Endothelial cell of umbilical vein (primary cell): ENCODE results near the gene CSPG5. TPM values are rescaled to one million over a fixed set of nuclear protein-coding genes. Genes with fewer than 3 reads are reported as not detected.

Experiments
- BruUV-seq: library from RNA; stranded (reverse); fragments of 400-500 nt; replicated peaks from 2 replicates; lab custom pipeline; 2021; lab: Mats Ljungman, UMichigan
- CTCF ChIA-PET: fragments of 300-600, 350-600 bp; sonication (Branson Sonifier 250); formaldehyde crosslinking; loops from one replicate; lab custom pipeline; 2021; ENCODE audit warnings: antibody characterized with exemption, inconsistent platforms; lab: Charles Lee
- POLR2A ChIA-PET: fragments of 300-600, 350-600 bp; sonication (Branson Sonifier 250); formaldehyde crosslinking; loops from one replicate; lab custom pipeline; 2021; ENCODE audit warnings: antibody characterized with exemption, inconsistent platforms; lab: Charles Lee
- DNase-seq: peaks from one replicate; pipeline ENCODE4 v3.0.0-alpha.2; 2011; ENCODE audit warnings: low read depth, low spot score
- FAIRE-seq: peaks from 2 replicates; lab custom pipeline; 2011; peaks lifted over from hg19 to GRCh38; lab: Jason Lieb, UNC
- H2AFZ ChIP-seq: 2 replicates; pipeline ENCODE4 v1.6.0; 2012; ENCODE audit warnings: low read depth, low read length, control low read depth, inconsistent platforms
- H3K27ac ChIP-seq: 2 replicates; pipeline ENCODE4 v1.5.1; 2011; ENCODE audit warnings: low read depth, mild to moderate bottlenecking, control low read depth, low read length, moderate library complexity; ENCODE audit not compliant: insufficient read depth
- H3K27me3 ChIP-seq, 2 experiments: 2 replicates each; pipeline versions ENCODE4 v1.6.0 to v1.6.1; 2011; ENCODE audit warnings: low read length in 2 of 2, mixed read lengths in 1 of 2; ENCODE audit not compliant: control insufficient read depth in 2 of 2, insufficient read depth in 2 of 2
- H3K36me3 ChIP-seq, 2 experiments: 2 replicates in 1 of 2; 3 replicates in 1 of 2; pipeline ENCODE4 v1.5.1; 2011; ENCODE audit warnings: low read length in 2 of 2, mild to moderate bottlenecking in 1 of 2, moderate library complexity in 1 of 2; ENCODE audit not compliant: control insufficient read depth in 2 of 2, insufficient read depth in 2 of 2; ENCODE audit errors: extremely low read depth in 1 of 2
- H3K4me1 ChIP-seq: 3 replicates; pipeline ENCODE4 v1.5.1; 2011; ENCODE audit warnings: mild to moderate bottlenecking, low read length; ENCODE audit not compliant: control insufficient read depth, insufficient read depth; ENCODE audit errors: extremely low read depth
- H3K4me2 ChIP-seq: 2 replicates; pipeline ENCODE4 v1.6.1; 2011; ENCODE audit warnings: low read length, control low read depth, mixed read lengths; ENCODE audit not compliant: insufficient read depth
- H3K4me3 ChIP-seq, 3 experiments: fragments of 200-600 bp in 1 of 3; sonication (generic), shearing (Covaris generic) in 1 of 3; replicated peaks in 1 of 3; 2 replicates each; pipeline ENCODE4 v1.5.1; 2011 to 2016; ENCODE audit warnings: control low read depth in 3 of 3, low read length in 3 of 3, mild to moderate bottlenecking in 2 of 3, inconsistent platforms in 1 of 3, low read depth in 1 of 3, moderate library complexity in 1 of 3; ENCODE audit not compliant: insufficient read depth in 1 of 3
- H3K79me2 ChIP-seq: 2 replicates; pipeline ENCODE4 v1.6.0; 2012; ENCODE audit warnings: low read length, inconsistent platforms; ENCODE audit not compliant: control insufficient read depth, insufficient read depth
- H3K9ac ChIP-seq: replicated peaks from 2 replicates; pipeline ENCODE3; 2011; ENCODE audit warnings: low read length, control low read depth; ENCODE audit not compliant: insufficient read depth; ENCODE audit errors: extremely low read depth
- H3K9me1 ChIP-seq: replicated peaks from 3 replicates; pipeline ENCODE4 v1.6.0; 2011; ENCODE audit warnings: mild to moderate bottlenecking, low read length; ENCODE audit not compliant: control insufficient read depth, insufficient read depth; ENCODE audit errors: extremely low read depth
- H3K9me3 ChIP-seq: replicated peaks from 2 replicates; pipeline ENCODE4 v1.5.1; 2012; ENCODE audit warnings: low read length, inconsistent platforms; ENCODE audit not compliant: control insufficient read depth, insufficient read depth
- H4K20me1 ChIP-seq: replicated peaks from 2 replicates; pipeline ENCODE3; 2011; ENCODE audit warnings: mild to moderate bottlenecking, low read length; ENCODE audit not compliant: control insufficient read depth, insufficient read depth; ENCODE audit errors: extremely low read depth
- CTCF ChIP-seq, 2 donors: IDR thresholded peaks; 1 replicate in 1 of 2; 2 replicates in 1 of 2; pipeline ENCODE4 v1.5.1; 2011; ENCODE audit warnings: low read length in 2 of 2, mild to moderate bottlenecking in 2 of 2, moderate library complexity in 2 of 2, control low read depth in 1 of 2, inconsistent platforms in 1 of 2, low read depth in 1 of 2; ENCODE audit not compliant: insufficient read depth in 1 of 2; ENCODE audit errors: extremely low read depth in 1 of 2
- EZH2 ChIP-seq: IDR thresholded peaks from 2 replicates; pipeline ENCODE4 v1.6.1; 2012; ENCODE audit warnings: borderline replicate concordance, low read depth, mild to moderate bottlenecking, moderate library complexity, low read length, inconsistent platforms; ENCODE audit not compliant: severe bottlenecking
- FOS ChIP-seq: IDR thresholded peaks from 2 replicates; pipeline ENCODE4 v1.6.1; 2011; ENCODE audit warnings: mild to moderate bottlenecking, low read length, moderate library complexity, borderline replicate concordance; ENCODE audit not compliant: insufficient read depth
- GATA2 ChIP-seq: IDR thresholded peaks from 2 replicates; pipeline ENCODE4 v1.7.0; 2011; ENCODE audit warnings: low read depth, mild to moderate bottlenecking, moderate library complexity, mixed read lengths, low read length; ENCODE audit not compliant: insufficient read length, insufficient read depth
- JUN ChIP-seq: IDR thresholded peaks from 2 replicates; pipeline ENCODE4 v1.6.1; 2011; ENCODE audit warnings: borderline replicate concordance, low read depth; ENCODE audit not compliant: insufficient read length, insufficient read depth
- MAX ChIP-seq: IDR thresholded peaks from 2 replicates; pipeline ENCODE4 v1.6.1; 2011; ENCODE audit not compliant: insufficient read depth, insufficient read length
- MYC ChIP-seq: IDR thresholded peaks from one replicate; pipeline ENCODE4 v1.6.1; 2011; ENCODE audit warnings: mild to moderate bottlenecking, low read depth, low read length
- POLR2A ChIP-seq: IDR thresholded peaks from 2 replicates; pipeline ENCODE4 v1.6.1; 2012; ENCODE audit warnings: low read depth, mild to moderate bottlenecking, control low read depth, low read length
- POLR2AphosphoS5 ChIP-seq: IDR thresholded peaks from 2 replicates; pipeline ENCODE4 v1.6.1; 2012; ENCODE audit warnings: low read depth, mild to moderate bottlenecking, control low read depth, low read length, moderate library complexity; ENCODE audit not compliant: insufficient read depth
- dilution Hi-C: fragments of 300-500 bp; cut with MboI; formaldehyde crosslinking; loops from one replicate; pipeline ENCODE4 v1.15.0; 2019; ENCODE audit warnings: low sequenced_read_pairs; ENCODE audit not compliant: extremely low pct_ligation_motif_present
- intact Hi-C: fragments of 100-400 bp; cut with micrococcal nuclease; formaldehyde crosslinking; loops from one replicate; pipeline ENCODE4 v1.10.0; 2022
- polyA plus RNA-seq, 4 experiments: library from polyadenylated mRNA; depleted of rRNA in 3 of 4; stranded (reverse) in 3 of 4; unstranded in 1 of 4; fragments of >200 nt; gene quantifications; 2 replicates each; pipeline versions ENCODE4 v1.2.1 to v1.2.3, GENCODE V29; 2011 to 2012; ENCODE audit warnings: missing spikeins in 1 of 4
- total RNA-seq: library from RNA; stranded (reverse); gene quantifications from 2 replicates; pipeline ENCODE4 v1.2.3, GENCODE V29; 2021

The CSPG5 gene
- total and polyA plus RNA-seq, 2 donors (not counting 3 experiments of a cell fraction or from before 2014, with no cell fraction given): 0.32 to 0.55 TPM

GRCh38 chr3:47578119-47578632, 489 bp downstream of the CSPG5 start:
- Histone ChIP-seq H3K27ac (no peak overlapping the region), H3K27me3 (peaks cover 17% of the 10 kb centered on the region in 2 experiments), H3K9ac (no peak overlapping the region), H4K20me1 (no peaks in the 10 kb centered on the region), H3K9me1 (no peaks in the 10 kb centered on the region), H3K9me3 (no peaks in the 10 kb centered on the region), H3K4me1 (no peaks in the 10 kb centered on the region), H3K4me2 (no peak overlapping the region), H3K4me3 (peak overlapping the region; percentile 23 to 36 (median 24)), H2AFZ (peak overlapping the region; percentile 85), H3K79me2 (no peaks in the 10 kb centered on the region), H3K36me3 (no peaks in the 10 kb centered on the region)
- TF ChIP-seq EZH2: no peak
- TF ChIP-seq MAX: no peak
- no peak for TF ChIP-seq MYC
- TF ChIP-seq JUN: no peak
- no peak for TF ChIP-seq GATA2
- TF ChIP-seq POLR2A: no peak
- TF ChIP-seq FOS: no peak
- no peak for TF ChIP-seq POLR2AphosphoS5
- TF ChIP-seq CTCF (IDR thresholded peaks at IDR 0.05; ENCODE audit: extremely low read depth in 1 of 2, insufficient read depth in 1 of 2, low read depth in 1 of 2, low read length in 2 of 2): no peak
- ChIA-PET POLR2A (interaction anchor here (1.4 kb wide), 1 partner anchor 9 kb away, joined by 6 read pairs; no protein-coding TSS in a partner anchor), CTCF (interaction anchor here (0.6 to 1.8 kb wide), 5 partner anchors 45 to 157 kb away, joined by 3 to 6 read pairs (median 3); no protein-coding TSS in a partner anchor)
- no peak for DNase-seq
- no TSS peak for BruUV-seq
- FAIRE-seq: no peak
- dilution Hi-C loops: no loop called here
- intact Hi-C loops: loop anchor here (5.0 kb wide), 1 partner anchor 56 kb away; no protein-coding TSS in a partner anchor
